Right lobe of liver (tissue), 6 donors: ENCODE results near the gene TCEANC2. TPM values are rescaled to one million over a fixed set of nuclear protein-coding genes. Genes with fewer than 3 reads are reported as not detected.
A peak's percentile ranks its signal among the peaks of the same experiment; 100 is the strongest.

ENCODE experiments used
- ATAC-seq, 4 donors: fragments of 200-7000 bp; cut with Tn5 transposase; one replicate each; pipeline ENCODE4 v1.9.1; 2020; ENCODE audit warnings: mild to moderate bottlenecking in 4 of 4, moderate library complexity in 4 of 4
- DNase-seq, 3 donors: peaks; one replicate each; pipeline ENCODE4 v3.0.0-alpha.2; 2020
- H3K27ac ChIP-seq, 3 donors: fragments of 200-600 bp; one replicate each; pipeline ENCODE4 v1.8.0; 2022
- H3K27me3 ChIP-seq, 2 donors: fragments of 200-600 bp; one replicate each; pipeline ENCODE4 v1.8.0; 2022
- H3K36me3 ChIP-seq, 4 donors: fragments of 200-600 bp; sonication (generic) in 1 of 4; one replicate each; pipeline versions ENCODE4 v1.5.1 to v1.8.0; 2017 to 2022; ENCODE audit warnings: control low read depth in 1 of 4
- H3K4me1 ChIP-seq, 4 donors: fragments of 200-600 bp; sonication (generic) in 1 of 4; one replicate each; pipeline versions ENCODE4 v1.5.1 to v1.8.0; 2017 to 2022; ENCODE audit warnings: control low read depth in 1 of 4
- H3K4me3 ChIP-seq, 3 donors: fragments of 200-600 bp; one replicate each; pipeline ENCODE4 v1.8.0; 2022
- H3K9me3 ChIP-seq, 4 donors: fragments of 200-600 bp; sonication (generic) in 1 of 4; one replicate each; pipeline versions ENCODE4 v1.5.1 to v1.8.0; 2017 to 2022; ENCODE audit warnings: control low read depth in 1 of 4
- POLR2A ChIP-seq: fragments of 450-650 bp; IDR thresholded peaks from one replicate; pipeline ENCODE4 v1.6.1; 2017; ENCODE audit warnings: antibody characterized with exemption, mild to moderate bottlenecking
- WGBS: methylation state at CpG from one replicate; pipeline ENCODE4 v1.1.6; 2018; ENCODE audit warnings: low coverage, low lambda C conversion rate; ENCODE audit not compliant: insufficient coverage; ENCODE audit errors: missing lambda C conversion rate; 5-methylcytosine and 5-hydroxymethylcytosine counted together
- intact Hi-C, 2 donors: fragments of 100-400 bp; cut with DNase I; formaldehyde crosslinking; loops; one replicate each; pipeline versions ENCODE4 v1.11.2 to v1.14.1; 2022
- total RNA-seq, 6 experiments: library from RNA; depleted of rRNA in 2 of 6; stranded (reverse); fragments of >200 nt in 2 of 6; fragmentation: NEBNext Ultra II Directional in 3 of 6; extraction: Animal tissue kit (Norgen Biotek cat#: 25700) in 3 of 6; gene quantifications; one replicate each; pipeline versions ENCODE4 v1.1.0 to v1.2.4, GENCODE V29; 2016 to 2023
- TF ChIP-seq, protein P1 (sequence below), 4 donors: fragments of 200-600 bp in 3 of 4; fragments of 450-650 bp in 1 of 4; IDR thresholded peaks; one replicate each; pipeline versions ENCODE4 v1.5.1 to v1.8.0; 2016 to 2022; ENCODE audit warnings: antibody characterized with exemption in 4 of 4, mild to moderate bottlenecking in 2 of 4
- donor health status: DM: no; HTN: yes; CAD: no.
- donor health status: DM: no; HTN: no; CAD: no.
- donor health status: DM: no; HTN: no; CAD: no.
- donor health status: DM: no; HTN: yes; CAD: no.
- donor health status: DM: no; HTN: yes; CAD: no.

TCEANC2 gene
- total RNA-seq, 6 experiments from 2014 or later = 1.2 to 2.9 (median 1.8) TPM

GRCh38 chr1:54124472-54124871, 71.1 kb downstream of the TCEANC2 start:
- Histone ChIP-seq H3K27me3 (no peaks in the 10 kb centered on the region), H3K4me3 (no peak overlapping the region), H3K4me1 (peaks cover 0 to 5% (median 2%) of the 10 kb centered on the region in 4 donors), H3K36me3 (no peaks in the 10 kb centered on the region), H3K27ac (no peak overlapping the region), H3K9me3 (no peaks in the 10 kb centered on the region)
- 20% methylated on average over 3 of the region's 9 CpGs for WGBS
- no peak for TF ChIP-seq POLR2A
- TF ChIP-seq, protein P1, sequence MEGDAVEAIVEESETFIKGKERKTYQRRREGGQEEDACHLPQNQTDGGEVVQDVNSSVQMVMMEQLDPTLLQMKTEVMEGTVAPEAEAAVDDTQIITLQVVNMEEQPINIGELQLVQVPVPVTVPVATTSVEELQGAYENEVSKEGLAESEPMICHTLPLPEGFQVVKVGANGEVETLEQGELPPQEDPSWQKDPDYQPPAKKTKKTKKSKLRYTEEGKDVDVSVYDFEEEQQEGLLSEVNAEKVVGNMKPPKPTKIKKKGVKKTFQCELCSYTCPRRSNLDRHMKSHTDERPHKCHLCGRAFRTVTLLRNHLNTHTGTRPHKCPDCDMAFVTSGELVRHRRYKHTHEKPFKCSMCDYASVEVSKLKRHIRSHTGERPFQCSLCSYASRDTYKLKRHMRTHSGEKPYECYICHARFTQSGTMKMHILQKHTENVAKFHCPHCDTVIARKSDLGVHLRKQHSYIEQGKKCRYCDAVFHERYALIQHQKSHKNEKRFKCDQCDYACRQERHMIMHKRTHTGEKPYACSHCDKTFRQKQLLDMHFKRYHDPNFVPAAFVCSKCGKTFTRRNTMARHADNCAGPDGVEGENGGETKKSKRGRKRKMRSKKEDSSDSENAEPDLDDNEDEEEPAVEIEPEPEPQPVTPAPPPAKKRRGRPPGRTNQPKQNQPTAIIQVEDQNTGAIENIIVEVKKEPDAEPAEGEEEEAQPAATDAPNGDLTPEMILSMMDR (IDR thresholded peaks at IDR 0.05) = no peak
- ATAC-seq = peak in 2 of 4 donors; percentile 15 to 20
- no peak for DNase-seq
- intact Hi-C loops = loop anchor here in 1 of 2 donors (10.0 kb wide), 1 partner anchor 360 kb away; no protein-coding TSS in a partner anchor

DNA sequence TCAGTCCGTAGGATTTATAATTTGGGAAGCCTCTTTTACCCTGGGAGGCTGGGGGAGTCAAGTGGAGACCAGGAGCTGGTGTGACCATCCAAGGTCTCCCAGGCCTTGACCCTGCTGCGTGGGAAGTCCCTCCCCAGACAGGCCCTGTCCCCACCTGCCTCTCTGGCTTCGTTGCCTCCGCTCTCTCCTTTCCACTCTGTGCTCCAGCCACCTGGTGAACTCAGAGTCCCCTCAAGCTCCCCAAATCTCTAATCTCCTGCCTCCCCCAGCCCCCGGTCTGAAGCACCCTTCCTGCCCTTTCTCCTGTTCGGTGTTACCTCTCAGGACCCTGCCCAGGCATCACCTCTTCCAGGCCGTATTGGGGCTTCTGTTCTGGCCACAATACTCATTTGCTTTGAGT, 71.5 kb downstream of the TCEANC2 start:
- Histone ChIP-seq H3K36me3 (no peaks in the 10 kb centered on the region), H3K4me1 (peaks cover 0 to 5% (median 2%) of the 10 kb centered on the region in 4 donors), H3K4me3 (no peak overlapping the region), H3K9me3 (no peaks in the 10 kb centered on the region), H3K27ac (no peak overlapping the region), H3K27me3 (no peaks in the 10 kb centered on the region)
- ATAC-seq = no peak
- WGBS = 82% methylated on average over 4 of the region's 7 CpGs
- no peak for DNase-seq
- TF ChIP-seq, protein P1 (IDR thresholded peaks at IDR 0.05) = no peak
- no peak for TF ChIP-seq POLR2A
- intact Hi-C loops = loop anchor here in 1 of 2 donors (10.0 kb wide), 1 partner anchor 360 kb away; no protein-coding TSS in a partner anchor

- peak; percentile 73 to 85 (median 85) for DNase-seq
- no peak overlapping the region for H3K4me3 ChIP-seq
- H3K27me3 ChIP-seq = no peaks in the 10 kb centered on the region
- H3K36me3 ChIP-seq = no peaks in the 10 kb centered on the region
- peak overlapping the region in 1 of 3 donors; percentile 33 for H3K27ac ChIP-seq
- no peak for TF ChIP-seq POLR2A
- TF ChIP-seq, protein P1 (IDR thresholded peaks at IDR 0.05) = peak; percentile 39 to 71 (median 46)
- ATAC-seq = peak; percentile 66 to 94 (median 84)
- WGBS = 67% methylated on average over 3 of the region's 8 CpGs
- H3K4me1 ChIP-seq = peaks cover 0 to 5% (median 2%) of the 10 kb centered on the region in 4 donors
- H3K9me3 ChIP-seq = no peaks in the 10 kb centered on the region
- intact Hi-C loops = loop anchor here in 1 of 2 donors (10.0 kb wide), 1 partner anchor 359 kb away; no protein-coding TSS in a partner anchor
Observed at GRCh38 chr1:54125386-54126070, 72.1 kb downstream of the TCEANC2 start.

- no peaks in the 10 kb centered on the region for H3K36me3 ChIP-seq
- WGBS = 60% methylated on average over 1 of the region's 3 CpGs
- no peak for DNase-seq
- intact Hi-C loops = loop anchor here in 1 of 2 donors (10.0 kb wide), 1 partner anchor 358 kb away; no protein-coding TSS in a partner anchor
- H3K27ac ChIP-seq = peak overlapping the region in 1 of 3 donors; percentile 33
- TF ChIP-seq, protein P1 (IDR thresholded peaks at IDR 0.05) = no peak
- no peak for TF ChIP-seq POLR2A
- peaks cover 0 to 2% (median under 1%) of the 10 kb centered on the region in 4 donors for H3K4me1 ChIP-seq
- H3K9me3 ChIP-seq = no peaks in the 10 kb centered on the region
- H3K4me3 ChIP-seq = no peak overlapping the region
- no peak for ATAC-seq
- H3K27me3 ChIP-seq = no peaks in the 10 kb centered on the region
Observed at GRCh38 chr1:54126271-54126815, 72.9 kb downstream of the TCEANC2 start.
